Lower lobe of right lung (tissue), 2 donors: Measurements from ENCODE around the gene RCHY1. TPM values are rescaled to one million over a fixed set of nuclear protein-coding genes. Genes with fewer than 3 reads are reported as not detected.
A peak's percentile ranks its signal among the peaks of the same experiment; 100 is the strongest.

Source experiments
- ATAC-seq, 2 donors: fragments of 200-7000 bp; cut with Tn5 transposase; one replicate each; pipeline ENCODE4 v1.9.1; 2020 to 2022; ENCODE audit warnings: mild to moderate bottlenecking in 2 of 2, moderate library complexity in 2 of 2
- DNase-seq: peaks from one replicate; pipeline ENCODE4 v3.0.0-alpha.2; 2020
- H3K27ac ChIP-seq: fragments of 200-600 bp; one replicate; pipeline ENCODE4 v1.8.0; 2022
- H3K27me3 ChIP-seq: fragments of 200-600 bp; one replicate; pipeline ENCODE4 v1.8.0; 2022; ENCODE audit warnings: low read depth
- H3K36me3 ChIP-seq: fragments of 200-600 bp; one replicate; pipeline ENCODE4 v1.8.0; 2022; ENCODE audit warnings: mild to moderate bottlenecking
- H3K4me1 ChIP-seq: fragments of 200-600 bp; one replicate; pipeline ENCODE4 v1.8.0; 2022
- H3K4me3 ChIP-seq: fragments of 200-600 bp; one replicate; pipeline ENCODE4 v1.8.0; 2022; ENCODE audit warnings: mild to moderate bottlenecking
- H3K9me3 ChIP-seq: fragments of 200-600 bp; one replicate; pipeline ENCODE4 v1.8.0; 2022
- CTCF ChIP-seq: fragments of 200-600 bp; IDR thresholded peaks from one replicate; pipeline ENCODE4 v1.8.0; 2022; ENCODE audit warnings: antibody characterized with exemption, mild to moderate bottlenecking
- intact Hi-C: fragments of 100-400 bp; cut with DNase I; formaldehyde crosslinking; loops from one replicate; pipeline ENCODE4 v1.11.0; 2022
- total RNA-seq: library from RNA; stranded (reverse); fragmentation: NEBNext Ultra II Directional; extraction: Animal tissue kit (Norgen Biotek cat#: 25700); gene quantifications from one replicate; pipeline ENCODE4 v1.2.1, GENCODE V29; 2021
- donor health status: DM: no; HTN: yes; CAD: no; lungs with severe emphysema.

RCHY1 gene
- total RNA-seq, 1 donor from 2014 or later: 28.9 TPM

- TF ChIP-seq CTCF: no peak
- DNase-seq (no peak), ATAC-seq (no peak)
- Histone ChIP-seq H3K36me3 (no peaks in the 10 kb centered on the region), H3K4me1 (no peaks in the 10 kb centered on the region), H3K9me3 (no peaks in the 10 kb centered on the region), H3K27me3 (no peaks in the 10 kb centered on the region), H3K4me3 (no peak overlapping the region), H3K27ac (no peak overlapping the region)
- intact Hi-C loops: no loop called here
Observed at GRCh38 chr4:75469896-75470295, 44.3 kb downstream of the RCHY1 start.

- no peaks in the 10 kb centered on the region for H3K4me1 ChIP-seq
- H3K27me3 ChIP-seq: no peaks in the 10 kb centered on the region
- no peak for ATAC-seq
- no peak overlapping the region for H3K4me3 ChIP-seq
- no peaks in the 10 kb centered on the region for H3K9me3 ChIP-seq
- H3K27ac ChIP-seq: no peak overlapping the region
- no peak for TF ChIP-seq CTCF
- intact Hi-C loops: no loop called here
- no peaks in the 10 kb centered on the region for H3K36me3 ChIP-seq
- no peak for DNase-seq
Observed at GRCh38 chr4:75457365-75457764, 56.8 kb downstream of the RCHY1 start.

- Histone ChIP-seq H3K4me3 (no peak overlapping the region), H3K36me3 (no peaks in the 10 kb centered on the region), H3K27me3 (no peaks in the 10 kb centered on the region), H3K27ac (no peak overlapping the region), H3K9me3 (no peaks in the 10 kb centered on the region), H3K4me1 (no peaks in the 10 kb centered on the region)
- DNase-seq (no peak), ATAC-seq (no peak)
- intact Hi-C loops: no loop called here
- TF ChIP-seq CTCF: no peak
Observed at GRCh38 chr4:75434105-75434504, 80.1 kb downstream of the RCHY1 start.

- no peak for TF ChIP-seq CTCF
- Histone ChIP-seq H3K27me3 (no peaks in the 10 kb centered on the region), H3K36me3 (no peaks in the 10 kb centered on the region), H3K27ac (no peak overlapping the region), H3K9me3 (no peaks in the 10 kb centered on the region), H3K4me3 (no peak overlapping the region), H3K4me1 (no peaks in the 10 kb centered on the region)
- DNase-seq (no peak), ATAC-seq (peak in 1 of 2 donors; percentile 32)
- intact Hi-C loops: no loop called here
Observed at GRCh38 chr4:75432683-75433082, 81.5 kb downstream of the RCHY1 start.

- Histone ChIP-seq H3K9me3 (no peaks in the 10 kb centered on the region), H3K27ac (no peak overlapping the region), H3K4me1 (no peaks in the 10 kb centered on the region), H3K36me3 (no peaks in the 10 kb centered on the region), H3K4me3 (no peak overlapping the region), H3K27me3 (no peaks in the 10 kb centered on the region)
- intact Hi-C loops: no loop called here
- TF ChIP-seq CTCF: no peak
- ATAC-seq (no peak), DNase-seq (no peak)
Observed at GRCh38 chr4:75429208-75429607, 85.0 kb downstream of the RCHY1 start.

Other genes starting within 250 kb of the RCHY1 start
- gene THAP6, start 70 bp upstream of the RCHY1 start, total RNA-seq: 20.6 TPM
- gene ODAPH, start 41.7 kb upstream of the RCHY1 start, total RNA-seq: not detected
- gene CDKL2, start 116.1 kb upstream of the RCHY1 start, total RNA-seq: 20.9 TPM
- gene G3BP2, start 159.0 kb upstream of the RCHY1 start, total RNA-seq: 101 TPM
- gene USO1, start 210.2 kb upstream of the RCHY1 start, total RNA-seq: 55.6 TPM